T-helper 2 cell (primary cell): ENCODE data around the gene MAGI3.

Experiments used
- DNase-seq, 5 experiments: peaks; one replicate each; pipeline versions ENCODE4 v3.0.0 to v3.0.0-alpha.2; 2012 to 2022

The MAGI3 gene

GRCh38 chr1:113660088-113660487, 269.8 kb downstream of the MAGI3 start:
- no peak for DNase-seq

DNA sequence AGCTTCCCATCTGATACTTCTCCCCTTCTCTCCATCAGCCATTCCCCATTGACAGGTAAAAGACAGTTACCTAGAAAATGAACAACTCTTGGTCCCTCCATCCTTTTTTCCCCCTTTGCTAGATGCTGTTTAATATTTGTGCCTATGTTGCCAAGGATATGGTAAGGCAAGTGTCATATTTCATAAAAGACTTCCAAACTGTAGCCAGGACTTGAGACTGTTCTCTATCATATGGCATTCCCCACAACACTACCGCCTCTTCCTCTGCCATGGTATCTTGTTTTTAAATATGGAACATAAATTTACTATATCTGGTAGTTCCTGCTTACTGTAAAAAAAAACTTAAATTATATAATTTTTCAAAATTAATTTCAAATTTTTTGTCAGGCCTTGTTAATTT, 271.8 kb downstream of the MAGI3 start:
- DNase-seq: no peak

GRCh38 chr1:113663165-113663951, 273.0 kb downstream of the MAGI3 start:
- no peak for DNase-seq

- no peak for DNase-seq
These were observed 274.8 kb downstream of the MAGI3 start for GRCh38 chr1:113665071-113665470.

GRCh38 chr1:113666126-113666525, 275.8 kb downstream of the MAGI3 start:
- DNase-seq: no peak

- no peak for DNase-seq
These were observed 279.7 kb downstream of the MAGI3 start for GRCh38 chr1:113669988-113670387.

GRCh38 chr1:113670650-113671049, 280.3 kb downstream of the MAGI3 start:
- no peak for DNase-seq

- no peak for DNase-seq
These were observed 282.2 kb downstream of the MAGI3 start for GRCh38 chr1:113672491-113672890.

DNA sequence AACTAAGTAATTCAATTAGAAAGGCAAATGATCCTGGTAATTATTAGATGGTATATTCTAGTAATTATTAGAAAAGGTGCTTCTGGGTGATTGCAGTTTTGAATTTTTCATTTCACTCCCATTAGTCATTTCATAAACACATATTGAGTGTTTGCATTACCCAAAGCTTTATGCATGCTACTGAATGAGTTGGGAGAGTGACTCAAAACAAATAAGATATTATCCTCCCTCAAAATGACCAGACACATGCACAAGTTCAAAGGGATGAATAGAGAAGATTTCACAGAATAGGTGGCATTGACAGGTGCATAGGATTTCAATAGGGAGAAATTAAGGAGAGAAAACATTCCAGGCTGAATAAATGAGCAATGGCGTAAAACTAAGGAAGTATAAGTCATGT, 284.3 kb downstream of the MAGI3 start:
- peak in 1 of 5 experiments; percentile 45 for DNase-seq

- DNase-seq: peak in 1 of 5 experiments; percentile 56
These were observed 285.0 kb downstream of the MAGI3 start for GRCh38 chr1:113675302-113675701.

DNA sequence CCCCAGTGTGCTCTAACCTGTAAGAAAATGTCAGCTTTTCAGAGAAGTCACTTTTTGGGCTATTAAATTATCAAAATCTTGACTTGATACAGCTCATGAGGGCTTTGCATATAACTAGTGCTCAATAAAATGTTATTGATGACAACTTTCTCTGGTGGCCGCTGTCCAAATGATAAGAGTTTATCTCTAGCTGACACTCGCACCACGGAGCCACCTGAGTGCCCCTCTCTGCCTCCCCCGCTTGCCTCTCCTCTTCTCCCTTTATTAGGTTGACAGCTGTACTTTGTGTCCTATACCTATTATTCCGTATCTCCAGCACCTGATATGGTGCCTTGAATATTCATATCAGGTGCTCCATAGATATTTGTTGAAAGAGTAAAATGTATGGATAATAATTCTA, 286.2 kb downstream of the MAGI3 start:
- no peak for DNase-seq

DNA sequence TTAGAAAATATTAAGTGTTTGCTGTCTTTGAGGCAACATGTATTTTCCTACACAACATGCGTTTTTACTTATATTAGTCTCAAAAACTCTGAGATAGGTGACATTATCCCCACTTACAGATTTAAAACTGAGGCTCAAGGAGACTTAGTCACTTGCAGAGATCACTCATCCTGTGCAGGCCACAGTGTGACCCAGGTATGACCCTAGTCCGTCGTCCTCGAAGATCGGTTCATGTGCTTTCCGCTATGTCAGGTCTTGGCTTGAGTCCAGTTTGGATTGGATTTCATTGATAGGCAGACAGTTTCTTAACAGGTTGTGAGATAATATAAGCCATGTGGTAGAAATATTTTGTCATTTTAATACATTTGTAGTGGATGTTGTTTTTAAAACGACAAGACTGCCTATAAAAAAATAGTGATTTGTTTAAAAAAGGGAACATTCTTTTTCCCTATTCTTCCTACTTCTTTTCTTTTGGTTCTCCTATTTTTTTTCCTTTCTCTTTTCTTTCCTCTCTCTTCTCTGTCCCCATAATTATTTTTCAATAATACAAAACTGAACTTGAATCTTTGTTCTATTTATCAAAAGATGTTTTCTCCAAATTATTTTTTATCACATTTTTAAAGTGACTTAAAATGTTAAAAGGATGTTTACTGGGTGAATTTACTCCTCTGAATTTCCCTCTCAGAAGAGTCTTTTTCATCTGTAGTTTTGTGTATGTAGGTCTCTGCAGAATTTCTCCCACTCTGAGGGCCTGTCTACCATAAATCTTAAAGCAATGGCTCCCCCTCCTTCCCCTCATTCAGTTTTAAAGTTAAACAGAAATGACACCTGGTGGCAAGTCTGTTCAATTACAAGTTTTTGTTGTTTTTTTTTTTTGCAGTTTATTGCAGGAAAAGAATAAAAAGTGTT, 287.2 kb downstream of the MAGI3 start:
- DNase-seq: peak in 2 of 5 experiments; percentile 2 to 57

GRCh38 chr1:113678159-113678469, 287.8 kb downstream of the MAGI3 start:
- no peak for DNase-seq

- no peak for DNase-seq
These were observed 291.5 kb downstream of the MAGI3 start for GRCh38 chr1:113681596-113682337.

DNA sequence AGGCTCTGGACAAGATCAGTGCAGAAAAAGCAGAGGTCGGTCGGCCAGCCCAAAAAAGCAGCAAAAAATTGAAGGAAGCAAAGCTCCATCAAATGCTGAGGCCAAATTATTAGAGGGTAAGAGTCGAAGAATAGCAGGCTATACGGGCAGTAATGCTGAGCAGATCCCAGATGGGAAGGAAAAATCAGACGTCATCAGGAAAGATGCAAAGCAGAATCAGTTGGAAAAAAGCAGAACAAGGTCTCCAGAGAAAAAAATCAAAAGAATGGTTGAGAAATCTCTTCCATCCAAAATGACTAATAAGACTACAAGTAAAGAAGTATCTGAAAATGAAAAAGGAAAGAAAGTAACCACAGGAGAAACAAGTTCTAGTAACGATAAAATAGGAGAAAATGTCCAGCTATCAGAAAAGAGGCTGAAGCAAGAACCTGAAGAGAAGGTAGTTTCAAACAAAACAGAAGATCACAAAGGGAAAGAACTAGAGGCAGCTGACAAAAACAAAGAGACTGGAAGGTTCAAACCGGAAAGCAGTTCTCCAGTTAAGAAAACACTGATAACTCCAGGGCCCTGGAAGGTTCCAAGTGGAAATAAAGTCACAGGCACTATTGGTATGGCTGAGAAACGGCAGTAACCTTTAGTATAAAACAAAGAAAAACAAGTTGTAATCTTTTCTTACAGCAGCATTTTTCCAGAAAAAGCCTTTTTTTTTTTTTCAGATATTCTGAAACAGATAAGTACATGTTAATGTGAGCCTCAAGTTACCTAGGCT, 293.3 kb downstream of the MAGI3 start:
- no peak for DNase-seq

DNA sequence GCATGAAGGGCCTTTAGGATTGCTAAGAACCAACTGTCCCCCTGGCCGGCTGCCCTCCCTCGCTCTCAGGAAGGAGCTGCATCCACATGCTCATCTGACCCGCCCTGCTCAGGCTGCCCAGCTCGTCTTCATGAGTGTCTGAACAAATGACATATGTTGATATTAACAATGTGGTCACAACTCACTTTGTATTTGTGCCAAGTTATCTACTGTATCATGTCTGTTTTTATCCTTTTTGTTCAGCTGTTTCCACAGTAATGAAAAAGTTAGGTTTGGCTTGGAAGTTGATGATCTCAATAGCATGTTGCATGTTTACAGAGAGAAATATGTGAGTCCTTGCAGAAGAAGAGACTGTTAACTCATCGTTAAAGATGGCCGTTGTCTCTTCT, 293.8 kb downstream of the MAGI3 start:
- DNase-seq: no peak

DNA sequence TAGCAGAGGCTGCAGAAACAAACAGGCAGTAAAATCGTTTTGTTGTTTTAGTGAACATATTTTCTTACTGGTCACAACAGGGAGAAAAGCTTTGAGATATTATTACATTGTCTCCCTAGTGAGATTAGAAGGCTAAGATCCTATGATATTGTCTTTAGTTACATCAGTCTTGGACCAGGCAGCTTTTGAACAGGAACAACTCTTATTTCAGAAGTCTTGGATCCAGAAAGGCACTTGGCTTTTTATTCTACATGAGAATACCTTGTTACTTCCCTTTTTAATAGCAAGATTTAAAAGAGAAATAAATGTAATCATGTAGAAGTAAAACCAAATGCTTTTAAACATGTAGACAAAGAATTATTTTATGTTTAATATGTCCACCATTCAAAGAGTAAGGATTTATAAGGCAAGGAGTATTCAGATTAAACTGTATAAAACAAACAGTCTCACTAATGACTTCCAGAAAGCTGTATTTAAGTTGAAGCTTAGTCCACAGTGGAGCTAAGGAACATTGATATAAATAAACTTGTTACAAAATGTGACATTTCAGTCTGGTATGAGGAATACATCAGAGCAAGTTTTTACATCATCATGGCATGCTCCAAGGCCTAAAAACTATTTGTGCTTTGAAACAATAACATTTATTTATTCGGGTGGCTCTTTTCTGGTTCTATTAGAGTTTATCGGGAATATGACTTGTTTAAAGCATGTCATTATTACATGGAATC, 296.7 kb downstream of the MAGI3 start:
- no peak for DNase-seq

DNA sequence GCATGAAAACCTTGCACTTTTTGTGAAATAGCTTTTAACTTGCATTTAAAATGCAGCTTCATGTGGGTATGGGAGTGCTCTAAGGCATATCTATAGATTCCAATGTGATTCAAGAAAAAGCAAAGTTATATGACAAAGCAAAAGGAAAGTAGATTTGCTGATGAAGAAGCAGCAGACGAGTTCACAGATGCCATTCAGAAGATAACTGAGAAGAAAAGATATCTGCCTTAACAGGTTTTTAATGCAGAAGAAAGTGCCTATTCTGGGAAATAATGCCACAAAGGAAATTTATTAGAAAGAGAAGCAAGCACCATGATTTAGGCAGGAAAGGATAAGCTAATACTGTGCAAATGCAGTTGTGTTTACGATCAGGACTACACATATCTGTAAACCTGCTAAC, 300.9 kb downstream of the MAGI3 start:
- no peak for DNase-seq

DNA sequence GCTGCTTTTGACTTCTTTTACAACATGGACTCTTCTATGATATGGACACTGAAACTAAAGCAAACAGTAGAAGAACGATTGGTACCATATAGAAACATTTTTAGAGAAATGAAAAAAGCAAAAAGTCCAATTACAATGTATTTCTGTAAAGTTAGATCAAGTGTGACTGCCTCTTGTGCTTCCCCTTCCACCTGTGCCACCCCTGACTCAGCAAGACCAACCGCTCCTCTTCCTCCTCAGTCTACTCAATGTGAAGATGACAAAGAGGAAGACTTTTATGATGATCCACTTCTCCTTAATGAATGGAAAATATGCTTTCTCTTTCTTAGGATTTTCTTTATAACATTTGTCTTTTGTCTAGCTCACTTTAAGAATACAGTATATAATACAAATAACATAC, 302.0 kb downstream of the MAGI3 start:
- no peak for DNase-seq

DNA sequence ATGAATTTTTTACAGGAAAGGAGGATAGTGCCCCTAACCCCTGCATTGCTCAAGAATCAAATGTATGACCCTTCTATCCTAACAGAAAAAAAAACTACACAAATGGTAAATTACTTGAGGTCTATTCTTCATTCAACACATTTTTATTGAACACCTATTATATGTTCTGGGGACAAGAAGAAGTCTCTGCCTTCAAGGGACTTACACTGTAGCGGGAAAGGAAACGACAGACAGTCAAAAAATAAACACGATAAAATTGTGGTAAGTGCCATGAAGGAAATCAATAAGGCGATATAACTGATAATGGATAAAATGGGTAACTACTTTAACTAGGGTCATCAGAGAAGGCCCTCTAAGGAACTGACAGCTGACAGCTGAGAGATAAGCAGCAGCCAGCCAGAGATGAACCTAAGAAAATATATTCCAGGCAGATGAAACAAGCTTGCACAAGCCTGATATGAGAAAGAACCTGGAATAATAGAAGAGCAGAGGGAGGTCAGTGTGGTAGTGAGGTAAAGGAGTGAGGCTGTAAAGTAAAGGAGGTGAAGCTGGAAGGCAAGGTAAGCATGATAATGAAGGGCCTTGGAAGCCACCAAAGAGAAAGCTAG, 302.6 kb downstream of the MAGI3 start:
- DNase-seq: no peak

GRCh38 chr1:113694910-113695309, 304.6 kb downstream of the MAGI3 start:
- DNase-seq: no peak
